GM21367 (cell line): ENCODE data around the gene TUBGCP6.

Experiments used
- ATAC-seq: cut with Tn5 transposase; IDR thresholded peaks from one replicate; pipeline ENCODE4 v1.9.1; 2021; ENCODE audit not compliant: unreplicated experiment

Gene TUBGCP6

GRCh38 chr22:50252082-50253045 is 7.5 kb upstream of the TUBGCP6 start:
- no peak for ATAC-seq

- ATAC-seq, result no peak
Measured at GRCh38 chr22:50251477-50252081, 6.8 kb upstream of the TUBGCP6 start.

- ATAC-seq, result no peak
Measured at GRCh38 chr22:50250555-50251476, 6.0 kb upstream of the TUBGCP6 start, which contains the start of gene HDAC10. Gene HDAC10, minus strand, starts transcription at chr22:50251265. Its CDS starts 233 bp downstream, at chr22:50251032.

- ATAC-seq, result no peak
Measured at GRCh38 chr22:50250249-50250554, 5.4 kb upstream of the TUBGCP6 start.

GRCh38 chr22:50249341-50250248 is 4.8 kb upstream of the TUBGCP6 start:
- ATAC-seq, result no peak

GRCh38 chr22:50248196-50249081 is 3.6 kb upstream of the TUBGCP6 start:
- ATAC-seq, result no peak

- no peak for ATAC-seq
Measured at GRCh38 chr22:50247748-50248147, 2.9 kb upstream of the TUBGCP6 start.

GRCh38 chr22:50246242-50247175 is 1.7 kb upstream of the TUBGCP6 start:
- ATAC-seq, result no peak

GRCh38 chr22:50245214-50246072 is 620 bp upstream of the TUBGCP6 start:
- ATAC-seq, result no peak

GRCh38 chr22:50243685-50244419 is 971 bp downstream of the TUBGCP6 start:
- ATAC-seq, result no peak

- no peak for ATAC-seq
Measured at GRCh38 chr22:50242406-50242949, 2.3 kb downstream of the TUBGCP6 start.

GRCh38 chr22:50238755-50239154 is 6.1 kb downstream of the TUBGCP6 start:
- no peak for ATAC-seq

GRCh38 chr22:50236731-50237409 is 8.0 kb downstream of the TUBGCP6 start:
- no peak for ATAC-seq

GRCh38 chr22:50233223-50233622 is 11.6 kb downstream of the TUBGCP6 start:
- no peak for ATAC-seq

GRCh38 chr22:50232481-50233151 is 12.2 kb downstream of the TUBGCP6 start:
- no peak for ATAC-seq
